Measurements from ENCODE around the gene EGFL7.

EGFL7 gene

DNA sequence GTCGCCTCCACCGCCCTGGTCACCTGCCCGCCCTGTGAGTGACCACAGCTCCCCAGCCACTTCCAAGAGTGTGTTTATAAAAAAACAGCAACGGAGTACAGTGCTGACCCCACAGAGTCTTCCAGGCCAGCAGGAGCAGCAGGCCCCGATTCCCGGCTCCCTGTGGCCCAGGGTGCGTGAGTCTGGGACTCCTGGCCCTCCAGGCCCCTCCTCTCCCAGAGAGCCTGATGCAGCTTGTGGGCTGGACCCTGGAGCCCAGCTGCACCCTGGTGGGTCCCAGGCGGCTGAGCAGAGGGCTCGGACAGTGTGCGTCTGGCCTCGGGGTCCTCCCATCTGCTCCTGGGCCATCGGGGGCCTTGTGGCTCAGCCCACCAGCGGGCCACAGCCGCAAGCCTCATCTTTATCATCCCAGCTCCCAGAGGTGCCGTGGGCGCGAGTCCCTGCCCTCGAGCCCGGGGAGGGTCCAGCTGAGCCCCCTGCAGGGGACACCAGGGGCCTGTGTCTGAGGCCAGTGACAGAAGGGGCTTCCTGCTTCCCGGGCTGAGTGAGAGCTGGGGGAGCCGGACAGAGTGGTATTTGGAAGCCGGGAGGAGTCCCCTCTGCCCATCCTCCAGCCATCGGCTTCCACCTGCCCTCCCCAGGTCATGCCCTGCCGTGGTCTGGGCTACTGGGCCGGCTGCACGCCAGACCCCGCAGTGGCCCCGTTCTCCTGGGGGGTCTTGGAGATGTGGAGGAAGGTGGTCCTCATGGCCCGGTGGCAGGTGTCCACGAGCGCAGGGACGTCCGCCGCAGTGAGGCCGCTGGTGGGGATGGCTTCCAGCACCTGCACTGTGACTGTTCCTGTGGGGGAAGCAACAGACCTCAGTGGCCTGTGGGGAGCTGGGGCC is 10.6 kb downstream of the EGFL7 start:
- DNase-seq (ENCODE audit: low read depth) = no peak

DNA sequence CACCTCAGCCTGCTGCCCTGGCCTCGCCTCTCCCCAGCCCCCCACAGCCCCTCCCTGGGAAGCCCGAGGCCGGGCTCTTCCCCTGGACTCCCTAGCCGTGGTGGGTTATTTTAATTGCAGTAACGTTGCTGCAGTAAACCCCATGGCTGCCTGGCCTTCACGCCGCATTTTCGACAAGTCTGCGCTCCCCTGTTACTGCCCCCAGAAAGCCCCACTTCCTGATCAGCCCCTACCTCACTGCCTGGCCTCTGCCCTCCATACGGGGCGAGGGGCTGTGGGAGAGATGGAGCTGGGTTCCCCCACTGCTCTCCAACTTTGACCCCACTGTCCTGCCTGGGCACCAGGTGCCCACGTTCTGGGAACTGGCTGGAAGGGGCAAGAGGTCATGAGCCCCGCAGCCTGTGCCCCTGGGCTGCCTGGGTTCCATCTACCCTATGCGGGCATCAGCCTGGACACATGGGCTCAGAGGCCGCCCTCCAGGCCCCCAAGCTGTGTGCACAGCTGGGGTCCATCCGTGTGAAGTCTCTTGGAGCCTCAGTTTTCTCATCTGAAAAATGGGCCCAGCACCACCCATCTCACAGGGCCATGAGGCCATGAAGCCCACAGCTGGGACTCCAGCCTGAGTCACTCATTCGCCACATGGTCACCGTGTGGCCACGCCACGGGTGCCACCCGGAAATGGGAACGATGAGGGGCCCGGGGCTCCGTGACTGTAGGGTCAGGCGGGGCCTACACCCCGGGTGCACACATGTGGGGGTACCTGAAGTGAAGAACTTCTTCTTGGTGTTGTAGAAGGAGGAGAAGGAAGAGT is 11.5 kb downstream of the EGFL7 start:
- no peak for DNase-seq (ENCODE audit: low read depth)

DNA sequence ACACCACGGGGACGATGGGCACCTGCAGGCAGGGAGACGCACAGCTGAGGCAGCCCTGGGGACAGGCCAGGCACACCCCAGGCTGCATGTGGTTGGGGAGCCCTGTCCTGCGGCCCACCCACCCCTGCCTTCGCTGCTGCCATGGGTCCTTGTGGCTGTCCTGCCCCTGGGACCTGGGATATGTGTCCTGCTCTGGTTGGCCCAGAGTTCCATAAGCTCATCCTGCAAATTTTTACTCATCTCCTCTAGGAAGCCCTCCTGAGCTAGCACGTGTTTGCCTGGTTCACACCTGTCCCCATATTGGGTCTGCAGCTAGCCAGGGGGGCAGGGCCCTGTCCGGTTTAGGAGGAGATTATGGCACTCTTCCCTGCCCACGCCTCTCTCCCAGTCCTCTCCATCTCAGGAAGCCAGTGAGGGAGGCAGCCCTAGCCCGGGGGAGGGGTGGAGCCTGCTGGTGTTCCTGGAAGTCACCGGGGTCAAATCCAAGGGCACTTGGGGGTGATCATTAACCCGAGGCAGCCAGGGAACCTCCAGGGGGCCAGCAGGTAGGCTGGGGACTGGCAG is 12.2 kb downstream of the EGFL7 start:
- no peak for DNase-seq (ENCODE audit: low read depth)

DNA sequence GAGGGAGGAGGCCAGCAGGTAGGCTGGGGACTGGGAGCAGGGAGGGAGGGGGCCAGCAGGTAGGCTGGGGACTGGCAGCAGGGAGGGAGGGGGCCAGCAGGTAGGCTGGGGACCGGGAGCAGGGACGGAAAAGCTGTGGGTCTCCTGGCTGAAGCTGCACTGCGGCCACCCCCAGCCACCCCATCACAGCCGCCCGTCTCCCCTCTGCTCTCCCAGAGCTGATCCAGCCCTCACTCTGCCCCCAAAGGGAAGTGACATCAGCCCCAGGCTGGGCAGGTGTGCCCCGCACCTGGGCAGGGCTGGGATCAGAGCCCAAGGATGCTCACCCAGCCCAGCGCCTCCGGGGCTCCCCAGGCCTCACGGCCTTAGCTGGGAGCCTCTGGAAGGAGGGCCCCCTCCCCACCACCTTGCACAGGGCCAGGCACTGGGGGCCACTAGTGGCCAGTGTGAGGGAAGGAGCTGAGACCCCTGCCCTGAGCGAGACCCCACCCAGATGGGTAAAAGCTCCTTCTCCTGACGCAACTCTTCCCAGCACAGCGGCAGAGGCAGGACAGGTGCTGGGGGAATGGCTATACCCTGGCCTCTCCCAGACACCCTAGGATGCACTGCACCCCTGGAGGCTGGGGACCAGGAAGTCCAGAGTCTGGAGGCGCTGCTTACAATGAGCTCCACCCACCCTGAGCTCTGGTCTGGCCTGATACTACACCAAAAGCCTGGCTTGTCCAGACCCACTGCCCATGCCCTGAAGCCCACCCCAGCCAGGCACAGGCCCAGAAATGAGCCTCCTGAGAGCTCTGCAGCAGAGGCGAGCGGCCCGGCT is 13.0 kb downstream of the EGFL7 start:
- no peak for DNase-seq (ENCODE audit: low read depth)

DNA sequence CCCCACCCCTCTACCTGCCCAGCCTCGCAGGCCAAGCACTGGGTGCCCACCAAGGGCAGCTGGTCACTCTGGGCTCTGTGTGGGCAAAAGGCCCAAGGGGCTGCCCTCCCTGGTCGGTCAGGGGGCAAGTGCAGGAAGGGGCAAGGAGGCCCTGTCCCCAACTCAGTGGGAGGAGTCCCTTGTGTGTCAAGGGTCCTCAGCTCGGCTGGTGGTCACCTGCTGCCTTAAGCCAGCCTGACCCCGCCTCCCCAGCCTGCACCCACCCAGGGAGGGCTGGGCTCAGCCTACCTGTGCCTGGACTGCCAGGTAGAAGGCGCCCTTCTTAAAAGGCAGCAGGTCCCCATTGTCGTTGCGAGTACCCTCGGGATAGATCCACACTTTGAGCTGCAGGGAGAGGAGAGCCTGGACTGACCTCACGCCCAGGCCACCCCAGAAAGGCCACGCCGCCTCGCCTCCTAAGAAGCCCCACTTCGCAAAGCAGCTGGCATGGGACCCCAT is 13.6 kb downstream of the EGFL7 start:
- no peak for DNase-seq (ENCODE audit: low read depth)

DNA sequence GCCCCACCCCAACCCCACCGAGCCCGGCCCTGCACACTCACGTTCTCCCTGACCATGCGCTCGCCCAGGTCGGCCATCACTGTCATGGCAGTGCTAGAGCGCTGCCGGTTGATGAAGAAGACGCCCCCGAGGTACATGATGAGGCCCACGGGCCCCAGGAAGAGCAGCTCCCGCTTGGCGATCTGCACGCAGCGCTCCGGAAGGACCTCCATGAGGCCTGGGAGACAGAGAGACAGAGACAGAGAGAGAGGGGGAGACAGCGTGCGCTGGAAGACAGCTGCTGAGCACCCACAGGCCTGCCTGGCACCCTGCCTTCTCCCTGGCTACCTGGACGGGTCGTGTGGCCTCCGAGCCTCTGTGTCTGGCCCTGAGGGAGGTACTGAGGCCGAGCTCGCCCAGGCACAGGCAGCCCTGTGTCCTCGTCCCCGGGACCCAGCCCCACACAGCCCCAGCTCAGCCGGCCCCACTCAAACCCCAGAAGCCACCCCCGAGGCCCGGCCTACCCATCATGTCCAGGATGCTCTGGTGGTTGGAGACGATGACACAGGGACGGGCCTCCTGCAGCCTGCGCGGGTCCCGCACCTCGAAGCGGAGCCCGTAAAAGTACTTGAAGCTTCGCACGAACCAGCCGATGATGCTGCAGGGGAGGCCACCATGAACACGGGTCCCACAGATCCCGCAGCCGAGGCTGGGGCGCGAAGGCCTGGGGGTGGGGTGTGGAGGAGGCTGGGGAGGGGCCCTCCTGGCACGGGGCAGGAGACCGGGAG is 14.4 kb downstream of the EGFL7 start:
- DNase-seq (ENCODE audit: low read depth) = no peak

DNA sequence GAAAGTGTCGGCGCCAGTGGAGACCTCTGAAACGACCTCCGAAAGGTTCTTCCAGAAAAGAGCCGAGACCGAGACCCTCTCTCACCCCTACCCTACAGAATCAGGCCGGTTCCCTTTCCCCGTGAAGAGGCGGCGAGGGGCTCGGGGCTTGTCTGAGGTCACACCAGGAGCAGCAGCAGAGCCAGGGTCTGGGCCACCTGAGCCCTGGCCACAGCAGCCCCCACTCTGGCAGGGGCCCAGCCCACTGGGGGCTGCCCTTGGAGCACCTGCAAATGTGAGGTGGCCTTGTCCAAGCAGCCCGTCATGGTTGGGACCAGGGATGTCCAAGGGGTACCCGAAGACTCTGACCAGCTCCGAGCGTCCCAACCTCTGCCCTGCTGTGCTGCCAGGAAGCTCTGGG is 15.3 kb downstream of the EGFL7 start:
- no peak for DNase-seq (ENCODE audit: low read depth)

DNA sequence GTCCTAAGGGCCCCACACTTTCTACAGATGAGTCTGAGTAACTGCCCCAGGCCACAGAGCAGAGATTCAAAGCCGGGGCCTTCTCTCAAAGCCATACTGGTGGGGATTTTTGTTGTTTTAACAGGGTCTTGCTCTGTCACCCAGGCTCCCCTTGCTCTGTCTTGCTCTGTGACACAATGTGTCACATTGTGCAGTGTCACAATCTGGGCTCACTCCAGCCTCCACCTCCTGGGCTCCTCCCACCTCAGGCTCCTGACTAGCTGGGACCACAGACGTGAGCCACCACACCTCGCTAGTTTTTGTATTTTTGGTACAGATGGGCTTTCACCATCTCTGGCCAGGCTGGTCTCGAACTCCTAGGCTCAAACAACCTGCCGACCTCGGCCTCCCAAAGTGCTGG is 15.9 kb downstream of the EGFL7 start:
- DNase-seq (ENCODE audit: low read depth) = no peak

DNA sequence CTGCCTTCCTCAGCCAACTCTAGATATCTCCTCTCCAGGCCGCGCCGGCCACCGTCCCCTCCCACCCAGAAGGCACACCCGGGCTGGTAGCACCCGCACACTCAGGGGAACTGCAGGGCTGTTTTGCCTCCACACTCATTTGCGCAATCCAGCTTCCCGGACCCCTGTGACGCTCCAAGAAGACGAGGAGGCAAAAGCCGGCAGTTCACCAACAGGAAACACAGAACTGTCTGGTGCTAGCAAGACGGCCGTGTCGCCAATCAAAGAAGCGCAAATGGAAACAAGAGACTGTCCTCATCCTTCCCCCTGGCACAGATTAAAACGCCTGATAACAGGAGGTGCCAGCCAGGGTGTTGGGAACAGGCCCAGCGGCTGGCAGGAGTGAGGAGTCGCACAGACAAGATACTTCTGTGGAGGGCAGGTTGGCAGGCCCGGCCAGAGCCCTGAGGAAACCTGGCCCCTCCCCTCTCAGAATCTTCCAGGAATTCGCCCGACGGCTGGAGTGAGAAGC is 16.8 kb downstream of the EGFL7 start:
- no peak for DNase-seq (ENCODE audit: low read depth)

DNA sequence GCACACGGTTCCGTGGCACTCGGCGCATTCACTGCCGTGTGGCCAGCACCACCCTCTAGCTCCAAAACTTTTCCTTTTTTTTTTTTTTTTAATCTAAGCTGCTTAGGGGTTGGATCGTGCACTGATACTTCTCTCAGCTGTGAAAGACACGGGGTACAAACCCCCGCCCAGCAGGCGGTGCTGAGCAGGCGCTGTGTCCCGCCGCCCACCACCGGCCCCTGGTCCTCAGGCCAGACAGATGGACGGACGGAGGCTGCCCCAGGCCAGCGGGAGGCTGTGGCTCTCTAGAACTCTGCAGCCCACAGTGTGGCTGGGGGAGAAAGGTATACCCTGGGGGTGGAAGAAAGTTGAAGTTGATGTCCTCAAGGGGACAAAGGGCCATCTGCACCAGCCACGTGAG is 18.3 kb downstream of the EGFL7 start:
- DNase-seq (ENCODE audit: low read depth) = no peak

DNA sequence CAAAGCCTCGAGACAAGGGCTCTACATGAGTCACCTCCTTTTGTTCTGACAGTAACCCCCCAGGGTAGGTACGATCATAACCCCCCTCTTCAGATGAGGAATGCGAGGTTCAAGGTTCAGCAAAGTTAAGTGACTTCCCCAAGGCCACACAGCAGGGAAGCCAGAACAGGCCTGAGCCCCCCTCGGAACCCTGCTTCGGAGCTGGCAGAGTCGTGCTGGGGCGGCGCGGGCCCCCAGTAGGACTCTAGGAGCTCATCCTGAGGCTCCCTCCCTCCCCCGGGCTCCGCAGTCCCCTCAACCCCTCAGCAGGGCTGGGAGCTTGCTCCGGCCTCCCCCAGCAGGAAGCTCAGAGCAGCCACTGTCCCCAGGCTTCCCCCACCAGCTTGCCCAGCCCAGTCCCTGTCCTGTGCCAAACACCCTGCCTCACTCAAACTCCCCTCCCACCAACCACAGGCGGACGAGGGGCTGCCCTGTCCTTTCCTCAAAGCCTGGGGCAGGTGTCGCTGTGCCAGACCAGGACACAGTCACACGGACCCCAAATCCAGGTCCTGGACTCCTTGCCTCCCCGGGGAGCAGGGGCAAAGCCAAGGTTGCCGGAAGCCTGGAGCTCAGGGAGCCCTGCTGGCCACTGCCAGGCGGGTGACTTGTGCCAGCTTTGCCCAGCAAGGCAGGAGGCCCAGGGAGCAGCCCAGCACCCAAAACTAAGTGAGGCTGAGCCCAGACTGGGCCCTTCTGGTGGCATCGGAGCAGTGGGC is 19.4 kb downstream of the EGFL7 start:
- DNase-seq (ENCODE audit: low read depth) = no peak

DNA sequence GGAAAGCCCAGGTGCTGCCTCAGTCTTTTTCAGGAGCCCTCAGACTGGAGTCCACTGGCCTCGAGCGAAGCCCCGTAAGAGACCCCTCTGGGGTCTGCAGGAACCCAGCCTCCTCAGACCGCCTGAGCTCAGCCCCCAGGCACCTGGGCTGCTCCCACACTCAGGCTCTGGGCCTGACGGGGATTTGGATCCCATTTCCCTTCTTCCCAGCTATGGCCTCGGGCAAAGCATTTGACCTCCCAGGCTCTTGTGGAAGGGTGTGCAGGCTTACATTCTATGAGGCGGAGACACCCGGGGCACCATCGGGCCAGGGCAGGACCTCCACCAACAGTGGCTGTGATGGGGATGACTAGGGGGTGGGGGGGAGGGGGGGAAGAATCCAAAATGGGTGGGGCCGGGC is 20.0 kb downstream of the EGFL7 start:
- DNase-seq (ENCODE audit: low read depth) = no peak

DNA sequence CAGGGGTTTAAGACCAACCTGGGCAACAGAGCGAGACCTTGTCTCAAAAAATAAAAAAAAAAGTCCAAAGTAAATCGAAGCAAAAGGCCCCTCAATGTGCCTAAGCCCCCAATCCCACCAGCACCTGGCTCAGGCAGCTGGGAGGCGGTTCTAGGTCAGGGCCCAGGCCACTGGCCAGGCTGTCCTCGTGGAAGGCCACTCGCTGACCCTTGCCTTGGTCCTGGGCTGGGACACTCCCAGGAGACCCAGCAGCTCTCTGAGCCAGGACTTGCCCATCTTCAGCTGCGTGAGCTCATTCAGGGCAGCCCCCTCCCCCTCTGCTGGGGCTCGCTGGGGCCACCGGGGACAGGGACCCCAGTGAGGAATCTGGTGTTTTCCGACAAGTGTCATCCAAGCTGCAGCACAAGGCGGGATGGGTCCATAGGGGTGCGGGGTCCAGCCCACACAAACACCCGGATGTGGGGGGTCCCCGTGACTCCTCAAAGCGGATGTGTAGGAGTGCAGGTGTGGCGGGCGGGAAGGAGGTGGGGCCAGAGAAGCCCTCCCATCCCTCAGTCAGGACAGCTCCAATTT is 20.5 kb downstream of the EGFL7 start:
- no peak for DNase-seq (ENCODE audit: low read depth)

DNA sequence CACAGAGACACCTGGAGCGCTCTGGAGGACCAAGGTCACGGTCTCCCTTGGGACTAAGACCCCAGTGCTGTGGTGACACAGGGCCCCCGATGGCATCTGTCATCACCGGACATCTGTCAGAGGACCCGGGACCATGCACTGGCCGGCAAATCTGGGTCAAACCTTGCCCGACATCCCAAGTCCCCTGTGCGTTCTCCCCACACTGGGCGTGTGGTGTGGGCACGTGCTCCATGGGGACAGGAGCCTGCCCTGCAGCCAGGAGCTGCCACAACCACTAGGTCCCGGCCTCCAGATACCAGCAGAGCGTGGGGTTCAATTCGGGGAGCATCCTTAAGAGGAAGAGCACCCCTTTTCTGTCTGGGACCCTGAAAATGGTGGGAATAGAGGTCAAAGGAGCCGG is 21.0 kb downstream of the EGFL7 start:
- no peak for DNase-seq (ENCODE audit: low read depth)

DNA sequence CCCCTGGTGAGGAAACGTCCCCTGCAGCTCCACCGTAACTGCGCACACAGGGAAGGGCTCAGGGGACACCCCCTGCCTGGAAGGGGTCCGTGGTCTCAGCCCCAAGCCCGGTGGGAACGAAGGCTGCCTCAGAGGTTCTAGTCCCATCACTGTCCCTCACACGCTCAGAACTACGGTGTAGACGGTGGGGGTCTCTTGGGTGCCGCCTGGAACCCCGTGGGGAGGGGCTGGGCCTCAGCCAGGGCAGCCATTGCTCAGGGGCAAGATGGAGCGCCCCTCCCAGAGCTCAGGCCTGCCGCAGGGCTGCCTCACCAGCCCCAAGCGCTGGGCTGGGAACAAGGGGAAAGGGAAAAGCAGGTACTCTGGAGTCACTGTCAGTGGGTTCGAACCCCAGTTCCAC is 21.6 kb downstream of the EGFL7 start:
- DNase-seq (ENCODE audit: low read depth) = no peak

DNA sequence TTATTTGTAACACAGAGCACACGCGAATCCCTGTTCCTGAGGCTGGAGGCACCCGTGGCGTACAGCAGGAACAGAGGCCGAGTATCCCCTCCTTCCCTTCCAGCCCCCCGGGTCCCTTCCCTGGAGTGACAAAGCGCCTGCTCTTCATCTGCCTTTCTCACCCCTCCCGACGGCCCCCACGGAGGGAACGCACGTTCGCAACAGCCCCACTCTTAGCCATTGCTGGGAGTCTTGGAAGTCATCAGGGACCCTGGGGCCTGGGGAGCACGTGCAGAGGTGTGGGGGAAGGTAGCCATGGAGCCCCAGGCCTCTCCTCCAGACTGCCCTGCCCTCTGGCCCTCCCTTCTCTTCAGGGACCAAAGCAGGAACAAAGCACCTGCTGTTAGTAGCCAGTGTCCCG is 22.1 kb downstream of the EGFL7 start:
- DNase-seq (ENCODE audit: low read depth) = no peak

DNA sequence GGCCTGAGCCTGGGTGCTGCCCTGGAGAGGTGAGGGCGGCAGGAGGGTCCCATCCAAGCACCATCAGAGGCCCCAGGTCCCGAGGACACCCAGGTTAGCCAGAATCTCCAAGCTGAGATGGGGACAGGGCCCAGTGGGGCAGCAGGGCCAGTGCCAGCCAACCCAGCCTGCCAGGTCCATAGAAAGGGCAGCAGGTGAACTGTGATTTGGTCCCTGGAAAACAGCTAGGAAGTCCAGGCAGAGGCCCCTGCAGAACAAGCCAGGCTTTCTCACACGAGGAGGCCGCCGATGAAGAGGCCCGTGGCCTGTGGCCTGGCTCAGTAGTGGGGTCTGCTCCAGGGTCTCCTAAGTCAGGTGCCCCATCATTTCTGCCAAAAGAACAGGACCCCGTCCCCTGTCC is 22.5 kb downstream of the EGFL7 start:
- DNase-seq (ENCODE audit: low read depth) = no peak

DNA sequence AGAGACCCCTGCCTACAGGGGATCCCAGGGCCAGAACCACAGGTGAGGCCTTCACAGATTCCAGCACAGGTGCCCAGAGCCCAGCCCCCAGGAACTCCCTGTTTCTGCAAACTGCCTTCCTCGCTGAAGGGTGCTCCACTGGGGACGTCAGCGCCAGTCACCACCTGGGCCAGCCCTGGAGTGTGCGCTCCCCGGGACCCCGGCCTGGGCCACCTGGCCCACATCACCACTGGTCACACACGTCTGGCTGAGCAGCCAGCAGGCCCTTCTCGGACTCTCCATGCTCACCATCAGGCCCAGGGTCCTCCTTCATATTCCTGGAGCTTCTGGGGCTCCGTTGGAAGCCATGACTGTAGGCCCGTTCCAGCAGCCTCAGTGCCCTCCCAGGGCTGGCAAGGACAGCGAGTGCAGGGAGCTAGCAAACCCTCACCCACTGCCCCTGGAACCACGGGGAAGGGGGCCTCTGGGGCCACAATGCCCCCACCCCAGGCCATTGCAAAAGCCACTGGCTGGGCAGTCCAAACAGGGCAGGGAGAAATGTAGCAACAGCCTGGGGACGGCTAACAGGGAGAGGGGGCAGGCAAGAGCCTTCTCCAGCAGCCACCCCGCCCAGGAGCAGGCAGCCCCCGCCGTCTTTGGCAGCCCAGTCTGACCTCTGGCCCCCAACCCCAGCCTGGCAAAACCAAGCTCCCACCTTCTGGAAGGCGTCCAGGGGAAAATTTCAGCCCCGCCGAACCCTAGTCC is 23.2 kb downstream of the EGFL7 start:
- peak; percentile 20 for DNase-seq (ENCODE audit: low read depth)

DNA sequence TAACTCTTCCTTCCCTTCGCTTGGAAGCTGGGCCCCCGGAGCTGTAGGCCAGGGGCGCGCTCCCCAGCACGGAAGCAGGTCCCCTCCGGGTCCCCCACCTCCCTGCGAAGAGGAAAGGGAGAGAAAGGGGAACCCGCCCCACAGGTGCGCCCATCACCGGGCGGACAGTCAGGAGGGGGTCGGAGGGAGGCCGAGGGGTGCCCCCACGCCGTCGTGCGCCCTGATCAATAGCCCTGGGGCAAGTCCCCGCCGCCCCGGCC is 23.7 kb downstream of the EGFL7 start:
- no peak for DNase-seq (ENCODE audit: low read depth)
